K562 (cell line): ENCODE measurements around the gene XPO6. TPM values are rescaled to one million over a fixed set of nuclear protein-coding genes. Genes with fewer than 3 reads are reported as not detected.

Source experiments
- ATAC-seq: fragments of 200-7000 bp; cut with Tn5 transposase; 3 replicates; pipeline ENCODE4 v1.9.1; 2020; ENCODE audit warnings: moderate library complexity
- BruUV-seq: library from RNA; stranded (reverse); fragments of 400-500 nt; replicated peaks from 2 replicates; lab custom pipeline; 2021; lab: Mats Ljungman, UMichigan
- CTCF ChIA-PET: fragments of 300-600 bp; formaldehyde crosslinking; extraction: SDS; loops from one replicate; lab custom pipeline; 2021; ENCODE audit warnings: low intra/inter-chr PET ratio; lab: Yijun Ruan, JAX
- POLR2A ChIA-PET: fragments of 300-600, 350-650 bp; sonication (Branson Sonifier 250); formaldehyde crosslinking; extraction: SDS; loops from one replicate; lab custom pipeline; 2021; ENCODE audit warnings: antibody characterized with exemption, inconsistent platforms; lab: Yijun Ruan, JAX
- DNase-seq, 4 experiments: peaks; one replicate each; pipeline versions ENCODE4 v3.0.0 to v3.0.0-alpha.2; 2011 to 2018; ENCODE audit warnings: low spot score in 3 of 4, mixed read lengths in 3 of 4; ENCODE audit errors: extremely low read depth in 1 of 4
- FAIRE-seq: peaks from 2 replicates; lab custom pipeline; 2011; peaks lifted over from hg19 to GRCh38; lab: Jason Lieb, UNC
- H2AFZ ChIP-seq: 2 replicates; pipeline ENCODE4 v1.6.0; 2011; ENCODE audit warnings: low read depth, low read length, control low read depth, inconsistent platforms
- H3K27ac ChIP-seq: fragments of 200-600 bp; 3 replicates; pipeline ENCODE4 v1.8.0; 2011; ENCODE audit warnings: low read depth, mild to moderate bottlenecking, control low read depth, inconsistent platforms, low read length, moderate library complexity, mixed read lengths; ENCODE audit errors: extremely low read depth
- H3K27me3 ChIP-seq, 2 experiments: fragments of 300-600 bp in 1 of 2; 2 replicates in 1 of 2; 3 replicates in 1 of 2; pipeline versions ENCODE4 v1.6.0 to v1.8.0; 2011; ENCODE audit warnings: inconsistent platforms in 2 of 2, low read length in 2 of 2, mild to moderate bottlenecking in 1 of 2, mixed read lengths in 1 of 2, moderate library complexity in 1 of 2; ENCODE audit not compliant: control insufficient read depth in 2 of 2, insufficient read depth in 2 of 2
- H3K36me3 ChIP-seq: fragments of 300-600 bp; 3 replicates; pipeline ENCODE4 v1.8.0; 2011; ENCODE audit warnings: mild to moderate bottlenecking, low read length, inconsistent platforms; ENCODE audit not compliant: control insufficient read depth, insufficient read depth
- H3K4me1 ChIP-seq, 2 experiments: fragments of 200-600 bp in 1 of 2; replicated peaks in 1 of 2; 2 replicates in 1 of 2; 3 replicates in 1 of 2; pipeline versions ENCODE4 v1.5.1 to v1.8.0; 2011; ENCODE audit warnings: inconsistent platforms in 2 of 2, low read length in 2 of 2, mild to moderate bottlenecking in 1 of 2, mixed read lengths in 1 of 2, moderate library complexity in 1 of 2; ENCODE audit not compliant: control insufficient read depth in 2 of 2, insufficient read depth in 2 of 2
- H3K4me2 ChIP-seq: 2 replicates; pipeline ENCODE4 v1.6.1; 2011; ENCODE audit warnings: low read length, control low read depth, inconsistent platforms, mixed read lengths; ENCODE audit not compliant: insufficient read depth
- H3K4me3 ChIP-seq: fragments of 200-600 bp; sonication (generic), shearing (Covaris generic); 2 replicates; pipeline ENCODE4 v1.5.1; 2016; ENCODE audit warnings: control low read depth, inconsistent platforms
- H3K79me2 ChIP-seq: fragments of 200-600 bp; 3 replicates; pipeline ENCODE4 v1.8.0; 2011; ENCODE audit warnings: low read length, inconsistent platforms; ENCODE audit not compliant: control insufficient read depth, insufficient read depth
- H3K9ac ChIP-seq, 2 experiments: 2 replicates each; pipeline versions ENCODE4 v1.6.0 to v1.6.1; 2011; ENCODE audit warnings: low read depth in 2 of 2, low read length in 2 of 2, control low read depth in 1 of 2, inconsistent platforms in 1 of 2, mild to moderate bottlenecking in 1 of 2, mixed read lengths in 1 of 2; ENCODE audit not compliant: insufficient read depth in 1 of 2
- H3K9me1 ChIP-seq: one replicate; pipeline ENCODE4 v1.6.0; 2011; ENCODE audit warnings: inconsistent platforms, mild to moderate bottlenecking, low read length, moderate library complexity; ENCODE audit not compliant: control insufficient read depth, insufficient read depth
- H3K9me3 ChIP-seq: replicated peaks from 2 replicates; pipeline ENCODE4 v1.5.1; 2011; ENCODE audit warnings: low read depth, low read length, inconsistent platforms; ENCODE audit not compliant: control insufficient read depth, insufficient read depth
- H4K20me1 ChIP-seq: replicated peaks from 2 replicates; pipeline ENCODE4 v1.6.1; 2011; ENCODE audit warnings: low read length, inconsistent platforms, mixed read lengths; ENCODE audit not compliant: control insufficient read depth, insufficient read depth
- BRD9 ChIP-seq: fragments of 450-650 bp; IDR thresholded peaks from 2 replicates; pipeline ENCODE4 v1.6.1; 2018; ENCODE audit warnings: low read depth; ENCODE audit not compliant: partially characterized antibody
- CEBPB ChIP-seq: fragments of 450-650 bp; IDR thresholded peaks from 2 replicates; pipeline ENCODE4 v1.6.1; 2016; ENCODE audit warnings: missing genetic modification characterization, missing compliant biosample characterization
- KDM1A ChIP-seq, 2 experiments: fragments of 450-650 bp; IDR thresholded peaks; 2 replicates each; pipeline ENCODE4 v1.6.1; 2016; ENCODE audit warnings: mild to moderate bottlenecking in 2 of 2
- MCM3 ChIP-seq: fragments of 450-650 bp; IDR thresholded peaks from 2 replicates; pipeline ENCODE4 v1.6.1; 2016
- PTRF ChIP-seq: fragments of 450-650 bp; IDR thresholded peaks from 2 replicates; pipeline ENCODE4 v1.6.1; 2016; ENCODE audit warnings: mild to moderate bottlenecking, missing genetic modification characterization, missing compliant biosample characterization
- ZBTB9 ChIP-seq: fragments of 450-650 bp; formaldehyde crosslinking; IDR thresholded peaks from 2 replicates; pipeline ENCODE4 v1.4.0; 2020; ENCODE audit warnings: mild to moderate bottlenecking, moderate library complexity
- ZFP36 ChIP-seq: fragments of 150-350 bp; IDR thresholded peaks from 2 replicates; pipeline ENCODE4 v1.6.1; 2018; ENCODE audit warnings: low read length, low read depth; ENCODE audit not compliant: partially characterized antibody
- WGBS: fragments of 100-300 bp; shearing (Covaris generic); methylation state at CpG from one replicate; pipeline ENCODE4 v1.1.6; 2016; ENCODE audit warnings: low coverage, mixed read lengths; ENCODE audit not compliant: insufficient coverage; ENCODE audit errors: missing lambda C conversion rate; 5-methylcytosine and 5-hydroxymethylcytosine counted together
- in situ Hi-C: fragments of 300-500 bp; cut with MboI; formaldehyde crosslinking; loops from 4 replicates; pipeline ENCODE4 v1.15.0; 2018; ENCODE audit warnings: inconsistent platforms, mixed read lengths
- intact Hi-C: fragments of 100-400 bp; cut with micrococcal nuclease; formaldehyde crosslinking; loops from 2 replicates; pipeline ENCODE4 v1.14.2; 2022
- polyA plus RNA-seq, 8 experiments: library from polyadenylated mRNA; depleted of rRNA in 4 of 8; stranded (reverse) in 5 of 8; unstranded in 3 of 8; fragments of >200 nt; fragmentation: Nextera tagmentation in 2 of 8; fragmentation: Illumina TruSeq in 1 of 8; extraction: Ambion mirVana in 2 of 8; extraction: Trizol in 1 of 8; gene quantifications; 2 replicates each; pipeline versions ENCODE4 v1.2.1 to v1.2.3, GENCODE V29; 2011 to 2014; ENCODE audit warnings: inconsistent platforms in 1 of 8, missing spikeins in 1 of 8
- total RNA-seq, 7 experiments: library from RNA; depleted of rRNA in 6 of 7; stranded (reverse); fragments of >200 nt in 6 of 7; fragmentation: Illumina TruSeq in 2 of 7; extraction: Trizol in 2 of 7; gene quantifications; 2 replicates each; pipeline versions ENCODE4 v1.2.1 to v1.2.3, GENCODE V29; 2011 to 2021; ENCODE audit warnings: low replicate concordance in 1 of 7
- TF ChIP-seq, protein P1 (sequence below), 2 experiments: fragments of 450-650 bp in 1 of 2; sonication (generic) in 1 of 2; formaldehyde crosslinking; conservative IDR thresholded peaks; 2 replicates each; pipeline versions ENCODE4 v1.4.0 to v1.8.1; 2020 to 2022; ENCODE audit warnings: mild to moderate bottlenecking in 1 of 2, missing genetic modification reagents in 1 of 2

The XPO6 gene
- total and polyA plus RNA-seq, 9 of the 15 experiments (the other 6 are each of a cell fraction or from before 2014, with no cell fraction given): 11.2 to 196 (median 119) TPM

DNA sequence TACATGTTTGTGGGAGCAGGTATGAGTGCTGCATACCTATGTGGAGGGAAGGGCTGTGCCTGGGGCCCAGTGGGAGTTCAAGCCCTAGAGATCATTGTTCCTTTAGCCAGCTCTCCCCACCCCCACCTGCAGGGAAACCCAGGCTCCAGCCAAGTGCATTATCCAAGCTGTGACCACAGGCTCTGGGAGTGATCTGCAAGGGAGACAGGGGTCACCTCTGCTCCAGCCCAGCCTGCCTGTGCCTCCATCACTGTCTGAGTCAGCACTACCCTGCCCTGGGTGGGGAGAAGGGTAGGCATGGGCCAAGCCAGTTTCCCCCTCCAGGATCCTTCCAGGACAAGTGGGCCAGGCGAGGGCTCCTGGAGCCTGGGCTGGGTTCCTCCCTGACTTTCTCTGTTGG, 48.4 kb upstream of the XPO6 start:
- TF ChIP-seq PTRF (tag) (no peak), ZBTB9 (no peak), CEBPB (tag) (no peak), BRD9 (no peak)
- no peak overlapping the region for H3K27ac ChIP-seq
- 0 out of 2 replicates have a peak, but pooled peaks cover 10% of the 10 kb centered on the region for H4K20me1 ChIP-seq
- ATAC-seq (no peak), DNase-seq (no peak), FAIRE-seq (no peak)
- H3K9me1 ChIP-seq: no peaks in the 10 kb centered on the region
- in situ Hi-C loops: no loop called here
- CTCF ChIA-PET: no interaction called here
- H3K9ac ChIP-seq: no peak overlapping the region
- intact Hi-C loops: no loop called here
- H3K4me1 ChIP-seq: peaks cover 0 to 13% of the 10 kb centered on the region in 2 experiments; a peak in 1 of 5 replicates
- H3K79me2 ChIP-seq: no peaks in the 10 kb centered on the region
- no peak overlapping the region for H2AFZ ChIP-seq
- no peaks in the 10 kb centered on the region for H3K9me3 ChIP-seq
- no peak overlapping the region for H3K4me3 ChIP-seq
- H3K4me2 ChIP-seq: no peak overlapping the region
- 0% methylated on average over 1 of the region's 1 CpG for WGBS
- POLR2A ChIA-PET: no interaction called here
- peaks cover 24 to 61% of the 10 kb centered on the region in 2 experiments for H3K27me3 ChIP-seq
- BruUV-seq: no TSS peak
- no peaks in the 10 kb centered on the region for H3K36me3 ChIP-seq

DNA sequence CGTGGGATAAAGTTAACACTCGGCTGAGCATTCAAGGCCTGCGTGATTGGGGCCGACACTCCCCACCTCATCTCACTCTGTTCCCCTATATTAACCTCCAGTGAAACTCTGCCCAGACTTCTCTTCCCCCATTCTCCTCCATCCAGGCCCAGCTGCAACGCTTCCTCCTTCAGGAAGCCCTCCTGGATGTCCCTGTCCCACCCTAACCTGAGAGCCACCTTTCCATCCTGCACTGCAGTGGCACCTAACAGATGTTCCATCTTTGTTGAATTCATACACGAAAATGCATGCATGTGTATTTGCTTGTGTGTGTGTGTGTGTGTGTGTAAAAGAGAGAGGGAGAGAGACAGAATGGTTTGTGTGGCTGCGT, 48.0 kb upstream of the XPO6 start:
- DNase-seq: no peak
- intact Hi-C loops: no loop called here

More for the DNA sequence above, 48.0 kb upstream of the XPO6 start:
- Histone ChIP-seq H4K20me1 (0 out of 2 replicates have a peak, but pooled peaks cover 10% of the 10 kb centered on the region), H3K4me1 (peaks cover 0 to 13% of the 10 kb centered on the region in 2 experiments; a peak in 1 of 5 replicates), H3K27ac (no peak overlapping the region), H3K9me3 (no peaks in the 10 kb centered on the region), H3K79me2 (no peaks in the 10 kb centered on the region), H3K9me1 (no peaks in the 10 kb centered on the region), H2AFZ (no peak overlapping the region), H3K9ac (no peak overlapping the region), H3K36me3 (no peaks in the 10 kb centered on the region), H3K27me3 (peaks cover 20 to 58% of the 10 kb centered on the region in 2 experiments), H3K4me2 (no peak overlapping the region), H3K4me3 (no peak overlapping the region)
- TF ChIP-seq ZFP36: peak; percentile 92
- TF ChIP-seq, protein P1, sequence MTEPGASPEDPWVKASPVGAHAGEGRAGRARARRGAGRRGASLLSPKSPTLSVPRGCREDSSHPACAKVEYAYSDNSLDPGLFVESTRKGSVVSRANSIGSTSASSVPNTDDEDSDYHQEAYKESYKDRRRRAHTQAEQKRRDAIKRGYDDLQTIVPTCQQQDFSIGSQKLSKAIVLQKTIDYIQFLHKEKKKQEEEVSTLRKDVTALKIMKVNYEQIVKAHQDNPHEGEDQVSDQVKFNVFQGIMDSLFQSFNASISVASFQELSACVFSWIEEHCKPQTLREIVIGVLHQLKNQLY (CRISPR knock-in tag; conservative IDR thresholded peaks at IDR 0.05): no peak
- TF ChIP-seq MCM3: 0 out of 2 replicates have a peak, but pooled peaks have one; percentile 10
- TF ChIP-seq KDM1A (IDR thresholded peaks at IDR 0.05): 0 out of 4 replicates have a peak, but pooled peaks of 1 of the 2 experiments have one; percentile 8
- in situ Hi-C loops: no loop called here
- ChIA-PET CTCF (no interaction called here), POLR2A (no interaction called here)
- FAIRE-seq (no peak), ATAC-seq (no peak)
- WGBS: 3% methylated on average over 7 of the region's 7 CpGs
- BruUV-seq: no TSS peak
